ENCODE measurements around the gene HNRNPUL2. TPM values are rescaled to one million over a fixed set of nuclear protein-coding genes. Genes with fewer than 3 reads are reported as not detected.

Gene HNRNPUL2
- total and polyA plus RNA-seq, 9 of the 15 experiments (the other 6 are each of a cell fraction or from before 2014, with no cell fraction given) = 0.89 to 44.3 (median 15.2) TPM

DNA sequence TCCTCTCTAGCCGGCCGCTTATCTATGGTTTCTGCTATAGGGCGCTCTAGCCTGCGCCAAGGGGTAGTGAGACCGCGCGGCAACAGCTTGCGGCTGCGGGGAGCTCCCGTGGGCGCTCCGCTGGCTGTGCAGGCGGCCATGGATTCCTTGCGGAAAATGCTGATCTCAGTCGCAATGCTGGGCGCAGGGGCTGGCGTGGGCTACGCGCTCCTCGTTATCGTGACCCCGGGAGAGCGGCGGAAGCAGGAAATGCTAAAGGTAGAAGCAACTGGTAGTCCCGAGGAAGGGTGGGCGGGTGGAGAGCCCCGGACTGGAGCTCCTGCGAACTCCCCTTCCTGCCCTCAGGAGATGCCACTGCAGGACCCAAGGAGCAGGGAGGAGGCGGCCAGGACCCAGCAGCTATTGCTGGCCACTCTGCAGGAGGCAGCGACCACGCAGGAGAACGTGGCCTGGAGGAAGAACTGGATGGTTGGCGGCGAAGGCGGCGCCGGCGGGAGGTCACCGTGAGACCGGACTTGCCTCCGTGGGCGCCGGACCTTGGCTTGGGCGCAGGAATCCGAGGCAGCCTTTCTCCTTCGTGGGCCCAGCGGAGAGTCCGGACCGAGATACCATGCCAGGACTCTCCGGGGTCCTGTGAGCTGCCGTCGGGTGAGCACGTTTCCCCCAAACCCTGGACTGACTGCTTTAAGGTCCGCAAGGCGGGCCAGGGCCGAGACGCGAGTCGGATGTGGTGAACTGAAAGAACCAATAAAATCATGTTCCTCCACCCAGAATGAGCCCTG lies 55.5 kb downstream of the HNRNPUL2 start, which contains the start of the genes LBHD1 and UQCC3 (continued):
- TF ChIP-seq, protein P1, sequence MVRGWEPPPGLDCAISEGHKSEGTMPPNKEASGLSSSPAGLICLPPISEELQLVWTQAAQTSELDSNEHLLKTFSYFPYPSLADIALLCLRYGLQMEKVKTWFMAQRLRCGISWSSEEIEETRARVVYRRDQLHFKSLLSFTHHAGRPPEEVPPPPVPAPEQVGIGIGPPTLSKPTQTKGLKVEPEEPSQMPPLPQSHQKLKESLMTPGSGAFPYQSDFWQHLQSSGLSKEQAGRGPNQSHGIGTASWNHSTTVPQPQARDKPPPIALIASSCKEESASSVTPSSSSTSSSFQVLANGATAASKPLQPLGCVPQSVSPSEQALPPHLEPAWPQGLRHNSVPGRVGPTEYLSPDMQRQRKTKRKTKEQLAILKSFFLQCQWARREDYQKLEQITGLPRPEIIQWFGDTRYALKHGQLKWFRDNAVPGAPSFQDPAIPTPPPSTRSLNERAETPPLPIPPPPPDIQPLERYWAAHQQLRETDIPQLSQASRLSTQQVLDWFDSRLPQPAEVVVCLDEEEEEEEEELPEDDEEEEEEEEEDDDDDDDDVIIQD (CRISPR knock-in tag; IDR thresholded peaks at IDR 0.05) = no peak
- TF ChIP-seq SMARCB1 (IDR thresholded peaks at IDR 0.05; ENCODE audit: insufficient read length, low read depth) = no peak
- TF ChIP-seq POLR2AphosphoS2 (IDR thresholded peaks at IDR 0.05; ENCODE audit: low read length) = no peak; the same call in 1 of the 2 replicates
- TF ChIP-seq EWSR1 (IDR thresholded peaks at IDR 0.05; ENCODE audit: borderline replicate concordance, low read depth, partially characterized antibody) = no peak
- no peak for TF ChIP-seq NFYB (IDR thresholded peaks at IDR 0.05; ENCODE audit: extremely low read depth, insufficient read length)
- TF ChIP-seq, protein P2, sequence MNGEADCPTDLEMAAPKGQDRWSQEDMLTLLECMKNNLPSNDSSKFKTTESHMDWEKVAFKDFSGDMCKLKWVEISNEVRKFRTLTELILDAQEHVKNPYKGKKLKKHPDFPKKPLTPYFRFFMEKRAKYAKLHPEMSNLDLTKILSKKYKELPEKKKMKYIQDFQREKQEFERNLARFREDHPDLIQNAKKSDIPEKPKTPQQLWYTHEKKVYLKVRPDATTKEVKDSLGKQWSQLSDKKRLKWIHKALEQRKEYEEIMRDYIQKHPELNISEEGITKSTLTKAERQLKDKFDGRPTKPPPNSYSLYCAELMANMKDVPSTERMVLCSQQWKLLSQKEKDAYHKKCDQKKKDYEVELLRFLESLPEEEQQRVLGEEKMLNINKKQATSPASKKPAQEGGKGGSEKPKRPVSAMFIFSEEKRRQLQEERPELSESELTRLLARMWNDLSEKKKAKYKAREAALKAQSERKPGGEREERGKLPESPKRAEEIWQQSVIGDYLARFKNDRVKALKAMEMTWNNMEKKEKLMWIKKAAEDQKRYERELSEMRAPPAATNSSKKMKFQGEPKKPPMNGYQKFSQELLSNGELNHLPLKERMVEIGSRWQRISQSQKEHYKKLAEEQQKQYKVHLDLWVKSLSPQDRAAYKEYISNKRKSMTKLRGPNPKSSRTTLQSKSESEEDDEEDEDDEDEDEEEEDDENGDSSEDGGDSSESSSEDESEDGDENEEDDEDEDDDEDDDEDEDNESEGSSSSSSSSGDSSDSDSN (IDR thresholded peaks at IDR 0.05; ENCODE audit: borderline replicate concordance in 1 of 2, low read depth in 2 of 2, low read length in 2 of 2) = no peak
- no peak for TF ChIP-seq KHSRP (IDR thresholded peaks at IDR 0.05)
- TF ChIP-seq CSDE1 (IDR thresholded peaks at IDR 0.05) = peak in 1 of 2 experiments; percentile 40; a peak in 1 of 4 replicates
- TF ChIP-seq HNRNPL (IDR thresholded peaks at IDR 0.05; ENCODE audit: low read depth, low read length) = 0 out of 2 replicates have a peak, but pooled peaks have one; percentile 19
- peak; percentile 13 for TF ChIP-seq NCOR1 (IDR thresholded peaks at IDR 0.05)
- TF ChIP-seq ZNF444 (CRISPR knock-in tag; IDR thresholded peaks at IDR 0.05) = no peak
- TF ChIP-seq SIX5 (IDR thresholded peaks at IDR 0.05; ENCODE audit: borderline replicate concordance in 1 of 2, insufficient read depth in 1 of 2, low read depth in 1 of 2, low read length in 2 of 2) = no peak
- TF ChIP-seq SMAD3 (CRISPR knock-in tag; conservative IDR thresholded peaks at IDR 0.05) = no peak
- TF ChIP-seq ZNF282 (CRISPR knock-in tag; IDR thresholded peaks at IDR 0.05) = no peak
- TF ChIP-seq, protein P3, sequence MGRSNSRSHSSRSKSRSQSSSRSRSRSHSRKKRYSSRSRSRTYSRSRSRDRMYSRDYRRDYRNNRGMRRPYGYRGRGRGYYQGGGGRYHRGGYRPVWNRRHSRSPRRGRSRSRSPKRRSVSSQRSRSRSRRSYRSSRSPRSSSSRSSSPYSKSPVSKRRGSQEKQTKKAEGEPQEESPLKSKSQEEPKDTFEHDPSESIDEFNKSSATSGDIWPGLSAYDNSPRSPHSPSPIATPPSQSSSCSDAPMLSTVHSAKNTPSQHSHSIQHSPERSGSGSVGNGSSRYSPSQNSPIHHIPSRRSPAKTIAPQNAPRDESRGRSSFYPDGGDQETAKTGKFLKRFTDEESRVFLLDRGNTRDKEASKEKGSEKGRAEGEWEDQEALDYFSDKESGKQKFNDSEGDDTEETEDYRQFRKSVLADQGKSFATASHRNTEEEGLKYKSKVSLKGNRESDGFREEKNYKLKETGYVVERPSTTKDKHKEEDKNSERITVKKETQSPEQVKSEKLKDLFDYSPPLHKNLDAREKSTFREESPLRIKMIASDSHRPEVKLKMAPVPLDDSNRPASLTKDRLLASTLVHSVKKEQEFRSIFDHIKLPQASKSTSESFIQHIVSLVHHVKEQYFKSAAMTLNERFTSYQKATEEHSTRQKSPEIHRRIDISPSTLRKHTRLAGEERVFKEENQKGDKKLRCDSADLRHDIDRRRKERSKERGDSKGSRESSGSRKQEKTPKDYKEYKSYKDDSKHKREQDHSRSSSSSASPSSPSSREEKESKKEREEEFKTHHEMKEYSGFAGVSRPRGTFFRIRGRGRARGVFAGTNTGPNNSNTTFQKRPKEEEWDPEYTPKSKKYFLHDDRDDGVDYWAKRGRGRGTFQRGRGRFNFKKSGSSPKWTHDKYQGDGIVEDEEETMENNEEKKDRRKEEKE (IDR thresholded peaks at IDR 0.05; ENCODE audit: borderline replicate concordance in 1 of 2, control insufficient read depth in 1 of 2, low read depth in 2 of 2, low read length in 1 of 2) = no peak
- TF ChIP-seq ZSCAN29 (IDR thresholded peaks at IDR 0.05) = 0 out of 2 replicates have a peak, but pooled peaks have one; percentile 12
- TF ChIP-seq, protein P4, sequence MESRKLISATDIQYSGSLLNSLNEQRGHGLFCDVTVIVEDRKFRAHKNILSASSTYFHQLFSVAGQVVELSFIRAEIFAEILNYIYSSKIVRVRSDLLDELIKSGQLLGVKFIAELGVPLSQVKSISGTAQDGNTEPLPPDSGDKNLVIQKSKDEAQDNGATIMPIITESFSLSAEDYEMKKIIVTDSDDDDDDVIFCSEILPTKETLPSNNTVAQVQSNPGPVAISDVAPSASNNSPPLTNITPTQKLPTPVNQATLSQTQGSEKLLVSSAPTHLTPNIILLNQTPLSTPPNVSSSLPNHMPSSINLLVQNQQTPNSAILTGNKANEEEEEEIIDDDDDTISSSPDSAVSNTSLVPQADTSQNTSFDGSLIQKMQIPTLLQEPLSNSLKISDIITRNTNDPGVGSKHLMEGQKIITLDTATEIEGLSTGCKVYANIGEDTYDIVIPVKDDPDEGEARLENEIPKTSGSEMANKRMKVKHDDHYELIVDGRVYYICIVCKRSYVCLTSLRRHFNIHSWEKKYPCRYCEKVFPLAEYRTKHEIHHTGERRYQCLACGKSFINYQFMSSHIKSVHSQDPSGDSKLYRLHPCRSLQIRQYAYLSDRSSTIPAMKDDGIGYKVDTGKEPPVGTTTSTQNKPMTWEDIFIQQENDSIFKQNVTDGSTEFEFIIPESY (CRISPR knock-in tag; IDR thresholded peaks at IDR 0.05) = no peak
